ENCODE measurements around the gene VSIG2.

DNA sequence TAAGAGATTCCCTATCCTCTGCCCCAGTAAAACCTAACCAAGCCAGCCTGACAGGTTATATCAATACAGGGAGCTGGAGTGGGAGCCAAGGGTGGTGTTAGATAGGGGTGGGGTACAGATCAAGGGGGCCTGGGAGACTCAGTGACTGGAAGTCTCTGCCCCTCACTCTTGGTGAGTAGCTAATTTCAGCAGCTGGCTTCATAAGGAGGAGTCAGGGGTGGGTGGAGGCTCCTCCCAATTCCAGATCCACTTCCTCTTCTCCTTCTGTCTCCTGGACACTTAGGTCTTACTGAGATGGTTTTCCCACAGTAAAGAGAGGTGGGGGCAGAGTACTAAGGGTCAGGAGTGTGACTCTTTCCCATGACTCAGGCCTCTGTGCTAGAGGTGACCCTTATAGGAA is 1.1 kb upstream of the VSIG2 start:
- TF ChIP-seq EP300 (IDR thresholded peaks at IDR 0.05) = no peak
- TF ChIP-seq, protein P1, sequence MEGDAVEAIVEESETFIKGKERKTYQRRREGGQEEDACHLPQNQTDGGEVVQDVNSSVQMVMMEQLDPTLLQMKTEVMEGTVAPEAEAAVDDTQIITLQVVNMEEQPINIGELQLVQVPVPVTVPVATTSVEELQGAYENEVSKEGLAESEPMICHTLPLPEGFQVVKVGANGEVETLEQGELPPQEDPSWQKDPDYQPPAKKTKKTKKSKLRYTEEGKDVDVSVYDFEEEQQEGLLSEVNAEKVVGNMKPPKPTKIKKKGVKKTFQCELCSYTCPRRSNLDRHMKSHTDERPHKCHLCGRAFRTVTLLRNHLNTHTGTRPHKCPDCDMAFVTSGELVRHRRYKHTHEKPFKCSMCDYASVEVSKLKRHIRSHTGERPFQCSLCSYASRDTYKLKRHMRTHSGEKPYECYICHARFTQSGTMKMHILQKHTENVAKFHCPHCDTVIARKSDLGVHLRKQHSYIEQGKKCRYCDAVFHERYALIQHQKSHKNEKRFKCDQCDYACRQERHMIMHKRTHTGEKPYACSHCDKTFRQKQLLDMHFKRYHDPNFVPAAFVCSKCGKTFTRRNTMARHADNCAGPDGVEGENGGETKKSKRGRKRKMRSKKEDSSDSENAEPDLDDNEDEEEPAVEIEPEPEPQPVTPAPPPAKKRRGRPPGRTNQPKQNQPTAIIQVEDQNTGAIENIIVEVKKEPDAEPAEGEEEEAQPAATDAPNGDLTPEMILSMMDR (IDR thresholded peaks at IDR 0.05) = no peak
- no peak for TF ChIP-seq POLR2A (IDR thresholded peaks at IDR 0.05)

Measured in suprapubic skin (tissue), 3 donors.